ENCODE data around the gene CENPS.

CENPS gene

DNA sequence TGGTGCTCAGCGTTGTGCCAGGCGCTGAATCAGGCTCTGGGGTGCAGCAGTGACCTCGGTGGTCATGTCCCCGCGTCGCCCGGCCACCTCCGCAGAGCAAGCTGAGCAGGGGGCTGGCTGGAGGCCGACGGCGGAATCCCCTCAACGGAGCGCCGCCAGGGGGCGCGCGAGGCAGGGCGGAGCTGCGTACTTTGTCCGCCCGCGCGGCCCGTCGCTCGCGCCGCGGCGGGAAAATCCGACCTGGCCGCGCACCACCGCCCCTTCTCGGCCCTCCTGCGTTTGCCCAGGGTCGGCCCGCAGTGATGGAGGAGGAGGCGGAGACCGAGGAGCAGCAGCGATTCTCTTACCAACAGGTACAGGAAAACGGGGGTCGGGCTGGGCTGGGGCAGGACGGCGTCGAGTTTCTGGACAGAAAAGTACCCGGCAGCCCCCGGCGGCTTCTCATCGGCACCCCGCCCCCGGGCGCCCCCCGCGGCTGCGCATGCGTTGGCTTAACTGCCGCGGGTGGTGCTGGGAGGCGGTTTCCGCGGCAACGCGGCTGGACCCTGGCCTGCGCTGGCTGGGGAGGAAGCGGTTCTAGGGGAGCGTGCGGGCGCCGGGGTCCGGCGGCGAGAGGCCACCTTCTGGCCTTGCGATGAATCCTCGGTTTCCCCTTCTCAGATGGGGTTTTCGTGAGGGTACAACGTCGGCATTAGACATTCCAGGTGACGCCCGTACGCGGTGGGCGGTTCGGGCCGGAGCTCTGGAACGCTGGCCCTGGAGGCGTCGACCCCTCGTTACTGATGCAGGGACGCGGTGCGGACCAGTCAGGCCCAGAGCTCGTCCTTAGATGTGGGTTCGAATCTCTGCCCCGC lies at the start of gene CENPS:
Gene CENPS (plus strand): TSS at position 218 of the 854 bp plus-strand sequence. CDS start 85 bp downstream, at position 303.
- TF ChIP-seq MYC (IDR thresholded peaks at IDR 0.05; ENCODE audit: low read depth, low read length) = no peak; the same call in 1 of the 2 replicates
- TF ChIP-seq, protein P1, sequence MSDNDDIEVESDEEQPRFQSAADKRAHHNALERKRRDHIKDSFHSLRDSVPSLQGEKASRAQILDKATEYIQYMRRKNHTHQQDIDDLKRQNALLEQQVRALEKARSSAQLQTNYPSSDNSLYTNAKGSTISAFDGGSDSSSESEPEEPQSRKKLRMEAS (IDR thresholded peaks at IDR 0.05; ENCODE audit: low read depth, low read length) = peak; percentile 49
- TF ChIP-seq, protein P2, sequence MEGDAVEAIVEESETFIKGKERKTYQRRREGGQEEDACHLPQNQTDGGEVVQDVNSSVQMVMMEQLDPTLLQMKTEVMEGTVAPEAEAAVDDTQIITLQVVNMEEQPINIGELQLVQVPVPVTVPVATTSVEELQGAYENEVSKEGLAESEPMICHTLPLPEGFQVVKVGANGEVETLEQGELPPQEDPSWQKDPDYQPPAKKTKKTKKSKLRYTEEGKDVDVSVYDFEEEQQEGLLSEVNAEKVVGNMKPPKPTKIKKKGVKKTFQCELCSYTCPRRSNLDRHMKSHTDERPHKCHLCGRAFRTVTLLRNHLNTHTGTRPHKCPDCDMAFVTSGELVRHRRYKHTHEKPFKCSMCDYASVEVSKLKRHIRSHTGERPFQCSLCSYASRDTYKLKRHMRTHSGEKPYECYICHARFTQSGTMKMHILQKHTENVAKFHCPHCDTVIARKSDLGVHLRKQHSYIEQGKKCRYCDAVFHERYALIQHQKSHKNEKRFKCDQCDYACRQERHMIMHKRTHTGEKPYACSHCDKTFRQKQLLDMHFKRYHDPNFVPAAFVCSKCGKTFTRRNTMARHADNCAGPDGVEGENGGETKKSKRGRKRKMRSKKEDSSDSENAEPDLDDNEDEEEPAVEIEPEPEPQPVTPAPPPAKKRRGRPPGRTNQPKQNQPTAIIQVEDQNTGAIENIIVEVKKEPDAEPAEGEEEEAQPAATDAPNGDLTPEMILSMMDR (IDR thresholded peaks at IDR 0.05; ENCODE audit: low read depth, low read length) = peak; percentile 64
- peak; percentile 60 for TF ChIP-seq POLR2A (IDR thresholded peaks at IDR 0.05; ENCODE audit: extremely low read depth, insufficient read length)
- peak; percentile 92 for DNase-seq (ENCODE audit: low read depth)
- H3K4me3 ChIP-seq (ENCODE audit: low read depth, low read length) = peak within 1 kb of the TSS; percentile 84

DNA sequence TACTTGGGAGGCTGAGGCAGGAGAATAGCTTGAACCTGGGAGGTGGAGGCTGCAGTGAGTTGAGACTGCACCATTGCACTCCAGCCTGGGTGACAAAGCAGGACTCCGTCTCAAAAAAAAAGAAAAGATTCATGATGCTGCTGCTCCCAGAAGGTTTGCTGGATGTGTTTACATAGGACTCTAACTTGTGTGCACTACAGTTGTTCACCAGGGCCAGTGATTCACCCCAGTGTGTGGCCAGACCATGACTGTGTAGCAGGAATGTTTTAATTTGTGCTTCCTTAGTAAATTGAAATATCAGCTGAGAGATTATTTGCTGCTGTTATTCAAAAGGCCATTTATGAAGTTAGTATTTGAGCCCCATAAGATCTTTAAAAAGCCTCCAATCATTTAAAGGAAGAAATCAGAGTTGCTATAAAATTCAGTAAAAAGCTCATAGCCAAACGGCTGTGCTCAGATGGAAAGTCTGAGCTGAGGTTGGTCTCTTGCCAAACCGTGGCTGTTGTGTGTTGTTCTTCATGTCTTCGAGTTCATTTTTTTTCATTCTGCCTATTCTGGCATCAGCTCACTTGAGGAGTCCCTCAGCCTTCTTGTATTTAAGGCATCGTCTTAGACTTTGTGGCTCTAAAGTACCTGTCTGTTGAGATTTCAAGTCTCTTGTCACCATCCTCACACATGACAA lies 49.5 kb upstream of the CENPS start:
- TF ChIP-seq MYC (IDR thresholded peaks at IDR 0.05; ENCODE audit: low read depth, low read length) (no peak), POLR2A (IDR thresholded peaks at IDR 0.05; ENCODE audit: extremely low read depth, insufficient read length) (no peak)
- TF ChIP-seq, protein P2 (IDR thresholded peaks at IDR 0.05; ENCODE audit: low read depth, low read length) = no peak
- TF ChIP-seq, protein P1 (IDR thresholded peaks at IDR 0.05; ENCODE audit: low read depth, low read length) = no peak
- H3K4me3 ChIP-seq (ENCODE audit: low read depth, low read length) = no peak overlapping the region
- no peak for DNase-seq (ENCODE audit: low read depth)

DNA sequence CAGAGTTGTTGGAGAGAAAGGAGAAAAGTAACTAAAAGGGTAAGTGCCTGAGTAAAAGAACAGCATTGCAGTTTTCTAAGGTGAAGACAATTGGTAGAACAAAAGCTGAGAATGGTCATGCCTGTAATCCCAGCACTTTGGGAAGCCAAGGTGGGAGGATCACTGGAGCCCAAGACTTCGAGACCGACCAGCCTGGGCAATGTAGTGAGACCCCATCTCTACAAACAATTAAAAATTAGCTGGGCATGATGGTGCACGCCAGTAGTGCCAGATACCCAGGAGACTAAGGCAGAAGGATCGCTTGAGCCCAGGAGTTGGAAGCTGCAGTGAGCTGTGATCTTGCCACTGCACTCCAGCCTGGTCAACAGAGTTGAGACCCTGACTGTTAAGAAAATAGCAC lies 46.6 kb upstream of the CENPS start:
- no peak overlapping the region for H3K4me3 ChIP-seq (ENCODE audit: low read depth, low read length)
- no peak for DNase-seq (ENCODE audit: low read depth)
- TF ChIP-seq, protein P2 (IDR thresholded peaks at IDR 0.05; ENCODE audit: low read depth, low read length) = no peak
- TF ChIP-seq MYC (IDR thresholded peaks at IDR 0.05; ENCODE audit: low read depth, low read length) (no peak), POLR2A (IDR thresholded peaks at IDR 0.05; ENCODE audit: extremely low read depth, insufficient read length) (no peak)
- TF ChIP-seq, protein P1 (IDR thresholded peaks at IDR 0.05; ENCODE audit: low read depth, low read length) = no peak

DNA sequence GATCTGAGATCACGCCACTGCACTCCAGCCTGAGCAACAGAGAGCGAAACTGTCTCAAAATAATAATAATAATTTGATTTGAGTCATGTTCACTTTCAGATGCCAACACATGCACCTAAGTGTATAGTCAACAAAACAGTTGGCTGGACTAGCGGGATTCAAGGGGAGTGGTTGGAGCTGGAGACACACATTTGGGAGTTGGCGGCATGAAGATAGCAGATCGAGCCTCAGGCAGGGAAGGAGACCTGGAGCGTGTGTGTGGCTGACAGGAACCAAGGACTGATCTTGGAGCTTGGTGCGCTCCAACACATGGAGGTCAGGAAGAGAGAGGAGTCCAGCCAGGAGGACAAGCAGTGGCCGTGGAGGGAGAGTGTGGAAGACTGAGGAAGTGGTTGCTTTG lies 46.0 kb upstream of the CENPS start:
- TF ChIP-seq POLR2A (IDR thresholded peaks at IDR 0.05; ENCODE audit: extremely low read depth, insufficient read length) (no peak), MYC (IDR thresholded peaks at IDR 0.05; ENCODE audit: low read depth, low read length) (no peak)
- TF ChIP-seq, protein P1 (IDR thresholded peaks at IDR 0.05; ENCODE audit: low read depth, low read length) = no peak
- TF ChIP-seq, protein P2 (IDR thresholded peaks at IDR 0.05; ENCODE audit: low read depth, low read length) = no peak
- no peak overlapping the region for H3K4me3 ChIP-seq (ENCODE audit: low read depth, low read length)
- DNase-seq (ENCODE audit: low read depth) = no peak

DNA sequence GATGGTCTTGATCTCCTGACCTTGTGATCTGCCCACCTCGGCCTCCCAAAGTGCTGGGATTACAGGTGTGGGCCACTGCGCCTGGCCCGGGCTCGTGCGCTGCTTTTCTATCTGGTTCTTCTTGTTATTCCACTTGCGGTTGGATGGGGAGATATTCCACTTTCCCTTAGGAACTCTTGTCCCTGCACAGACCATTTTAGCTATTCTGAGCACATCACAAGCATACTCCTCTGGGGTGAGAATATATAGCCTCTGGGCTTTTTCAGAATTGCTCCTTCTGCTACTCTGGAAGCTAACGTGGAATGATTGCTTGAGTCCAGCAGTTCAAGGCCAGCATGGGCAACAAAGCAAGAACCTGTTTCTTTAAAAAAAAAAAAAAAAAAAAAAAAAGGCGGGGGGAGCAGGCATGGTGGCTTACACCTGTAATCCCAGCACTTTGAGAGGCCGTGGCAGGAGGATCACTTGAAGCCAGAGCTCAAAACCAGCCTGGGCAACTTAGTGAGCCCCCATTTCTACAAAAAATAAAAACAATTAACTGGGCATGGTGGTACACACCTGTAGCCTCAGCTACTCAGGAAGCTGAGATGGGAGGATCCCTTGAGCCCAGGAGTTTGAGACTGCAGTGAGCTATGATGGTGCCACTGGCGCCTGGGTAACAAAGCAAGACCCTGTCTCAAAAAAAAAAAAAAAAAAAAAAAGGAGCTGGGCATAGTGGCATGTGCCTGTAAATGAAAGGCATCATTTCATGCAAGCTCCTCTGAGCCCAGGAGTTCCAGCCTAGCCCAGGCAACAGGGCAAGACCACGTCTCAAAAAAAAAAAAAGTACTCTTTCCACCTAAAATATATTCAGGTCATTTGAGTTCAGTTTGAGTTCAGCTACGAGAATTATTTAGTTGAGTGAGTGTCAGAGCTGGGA lies 43.2 kb upstream of the CENPS start:
- no peak for DNase-seq (ENCODE audit: low read depth)
- no peak overlapping the region for H3K4me3 ChIP-seq (ENCODE audit: low read depth, low read length)
- TF ChIP-seq POLR2A (IDR thresholded peaks at IDR 0.05; ENCODE audit: extremely low read depth, insufficient read length) = no peak
- TF ChIP-seq, protein P1 (IDR thresholded peaks at IDR 0.05; ENCODE audit: low read depth, low read length) = no peak
- TF ChIP-seq, protein P2 (IDR thresholded peaks at IDR 0.05; ENCODE audit: low read depth, low read length) = no peak
- no peak for TF ChIP-seq MYC (IDR thresholded peaks at IDR 0.05; ENCODE audit: low read depth, low read length)

All from NB4 (cell line).